Fibroblast of lung (primary cell): Measurements from ENCODE around the gene ATP4A. TPM values are rescaled to one million over a fixed set of nuclear protein-coding genes. Genes with fewer than 3 reads are reported as not detected.

Experiments used
- DNase-seq, 2 donors: peaks; one replicate each; pipeline versions ENCODE4 v3.0.0 to v3.0.0-alpha.2; 2010; ENCODE audit warnings: low read depth in 2 of 2
- H2AFZ ChIP-seq: 2 replicates; pipeline ENCODE4 v1.5.1; 2012; ENCODE audit warnings: low read length, control low read depth, inconsistent platforms
- H3K27ac ChIP-seq: 2 replicates; pipeline ENCODE4 v1.5.1; 2011; ENCODE audit warnings: low read length, control low read depth; ENCODE audit not compliant: insufficient read depth
- H3K27me3 ChIP-seq: 2 replicates; pipeline ENCODE4 v1.5.1; 2011; ENCODE audit warnings: mild to moderate bottlenecking, low read length; ENCODE audit not compliant: control insufficient read depth, insufficient read depth
- H3K36me3 ChIP-seq: 2 replicates; pipeline ENCODE4 v1.5.1; 2011; ENCODE audit warnings: low read length; ENCODE audit not compliant: control insufficient read depth, insufficient read depth
- H3K4me1 ChIP-seq: 2 replicates; pipeline ENCODE4 v1.5.1; 2011; ENCODE audit warnings: low read length; ENCODE audit not compliant: control insufficient read depth, insufficient read depth; ENCODE audit errors: extremely low read depth
- H3K4me2 ChIP-seq: 2 replicates; pipeline ENCODE4 v1.5.1; 2011; ENCODE audit warnings: low read length, control low read depth; ENCODE audit not compliant: insufficient read depth; ENCODE audit errors: extremely low read depth
- H3K4me3 ChIP-seq, 4 experiments: fragments of 200-600 bp in 1 of 4; sonication (generic) in 1 of 4; replicated peaks in 1 of 4; 2 replicates each; pipeline ENCODE4 v1.5.1; 2011 to 2016; ENCODE audit warnings: low read length in 4 of 4, low read depth in 3 of 4, mild to moderate bottlenecking in 3 of 4, control low read depth in 2 of 4, inconsistent platforms in 1 of 4, mixed read lengths in 1 of 4; ENCODE audit not compliant: insufficient read depth in 1 of 4; ENCODE audit errors: control extremely low read depth in 1 of 4
- H3K79me2 ChIP-seq: 2 replicates; pipeline ENCODE4 v1.5.1; 2012; ENCODE audit warnings: mild to moderate bottlenecking, low read length, inconsistent platforms; ENCODE audit not compliant: control insufficient read depth, insufficient read depth
- H3K9ac ChIP-seq: 2 replicates; pipeline ENCODE4 v1.5.1; 2011; ENCODE audit warnings: mild to moderate bottlenecking, low read length, control low read depth; ENCODE audit not compliant: insufficient read depth
- H3K9me3 ChIP-seq: 2 replicates; pipeline ENCODE4 v1.5.1; 2012; ENCODE audit warnings: low read depth, low read length; ENCODE audit not compliant: control insufficient read depth, insufficient read depth
- H4K20me1 ChIP-seq: 2 replicates; pipeline ENCODE4 v1.5.1; 2011; ENCODE audit warnings: low read length; ENCODE audit not compliant: control insufficient read depth, insufficient read depth; ENCODE audit errors: extremely low read depth
- EZH2 ChIP-seq: IDR thresholded peaks from 2 replicates; pipeline ENCODE4 v1.5.1; 2012; ENCODE audit warnings: low read length, control low read depth, mild to moderate bottlenecking; ENCODE audit errors: missing control alignments
- polyA plus RNA-seq, 2 donors: library from polyadenylated mRNA; depleted of rRNA in 1 of 2; stranded (reverse) in 1 of 2; unstranded in 1 of 2; fragments of >200 nt; gene quantifications; 2 replicates each; pipeline ENCODE4 v1.2.1, GENCODE V29; 2011 to 2012; ENCODE audit warnings: missing spikeins in 1 of 2
- total RNA-seq: library from RNA; depleted of rRNA; stranded (reverse); fragments of >200 nt; gene quantifications from 2 replicates; pipeline ENCODE4 v1.2.1, GENCODE V29; 2014
- TF ChIP-seq, protein P1 (sequence below), 2 donors: IDR thresholded peaks in 1 of 2; conservative IDR thresholded peaks in 1 of 2; 1 replicate in 1 of 2; 2 replicates in 1 of 2; pipeline ENCODE4 v1.5.1; 2011 to 2012; ENCODE audit warnings: low read length in 2 of 2, control low read depth in 1 of 2, inconsistent platforms in 1 of 2, low read depth in 1 of 2, mild to moderate bottlenecking in 1 of 2

Gene ATP4A
- total and polyA plus RNA-seq, 2 donors (not counting 1 experiment from before 2014, with no cell fraction given): not detected

DNA sequence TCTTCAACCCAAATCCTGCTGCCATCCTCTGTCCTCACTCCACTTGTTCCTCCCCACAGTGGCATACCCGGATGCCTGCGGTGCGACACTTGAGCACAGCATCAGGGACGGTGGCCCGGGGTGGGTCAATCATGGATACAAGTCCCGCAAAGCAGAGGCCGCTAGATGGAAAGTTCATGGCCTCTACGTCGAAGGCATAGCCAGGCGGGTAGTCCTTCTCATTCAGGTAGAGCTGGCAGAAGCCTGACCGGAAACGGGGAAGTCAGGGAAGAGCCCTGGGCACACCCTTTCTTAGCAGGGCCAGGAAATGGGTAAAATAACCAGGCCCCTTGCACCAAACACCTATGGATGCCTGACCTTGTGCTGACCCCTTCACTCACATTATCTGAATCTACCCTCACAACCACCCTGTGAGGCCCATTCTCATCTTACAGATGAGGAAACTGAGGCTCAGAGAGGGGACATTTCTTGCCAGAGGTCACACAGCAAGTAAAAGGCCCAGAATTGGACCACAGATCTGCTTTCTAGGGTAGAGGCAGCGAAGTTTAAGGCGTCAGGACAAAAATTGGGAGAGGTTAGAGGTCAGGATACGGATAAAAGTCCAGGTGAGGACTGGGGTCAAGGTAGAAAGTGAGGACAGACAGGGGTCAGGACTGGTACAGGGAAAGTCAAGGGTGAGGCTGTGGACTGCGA lies 6.5 kb downstream of the ATP4A start:
- Histone ChIP-seq H3K36me3 (no peaks in the 10 kb centered on the region), H3K27me3 (peaks cover 26% of the 10 kb centered on the region), H3K9ac (no peak overlapping the region), H2AFZ (no peak overlapping the region), H3K9me3 (no peaks in the 10 kb centered on the region), H4K20me1 (no peaks in the 10 kb centered on the region), H3K79me2 (no peaks in the 10 kb centered on the region), H3K4me3 (no peak overlapping the region), H3K4me2 (no peak overlapping the region), H3K27ac (no peak overlapping the region), H3K4me1 (peaks cover 5% of the 10 kb centered on the region)
- TF ChIP-seq, protein P1, sequence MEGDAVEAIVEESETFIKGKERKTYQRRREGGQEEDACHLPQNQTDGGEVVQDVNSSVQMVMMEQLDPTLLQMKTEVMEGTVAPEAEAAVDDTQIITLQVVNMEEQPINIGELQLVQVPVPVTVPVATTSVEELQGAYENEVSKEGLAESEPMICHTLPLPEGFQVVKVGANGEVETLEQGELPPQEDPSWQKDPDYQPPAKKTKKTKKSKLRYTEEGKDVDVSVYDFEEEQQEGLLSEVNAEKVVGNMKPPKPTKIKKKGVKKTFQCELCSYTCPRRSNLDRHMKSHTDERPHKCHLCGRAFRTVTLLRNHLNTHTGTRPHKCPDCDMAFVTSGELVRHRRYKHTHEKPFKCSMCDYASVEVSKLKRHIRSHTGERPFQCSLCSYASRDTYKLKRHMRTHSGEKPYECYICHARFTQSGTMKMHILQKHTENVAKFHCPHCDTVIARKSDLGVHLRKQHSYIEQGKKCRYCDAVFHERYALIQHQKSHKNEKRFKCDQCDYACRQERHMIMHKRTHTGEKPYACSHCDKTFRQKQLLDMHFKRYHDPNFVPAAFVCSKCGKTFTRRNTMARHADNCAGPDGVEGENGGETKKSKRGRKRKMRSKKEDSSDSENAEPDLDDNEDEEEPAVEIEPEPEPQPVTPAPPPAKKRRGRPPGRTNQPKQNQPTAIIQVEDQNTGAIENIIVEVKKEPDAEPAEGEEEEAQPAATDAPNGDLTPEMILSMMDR (conservative IDR thresholded peaks at IDR 0.05 in 1 of 2, IDR thresholded peaks at IDR 0.05 in 1 of 2; ENCODE audit: low read depth in 1 of 2, low read length in 2 of 2): no peak
- no peak for TF ChIP-seq EZH2
- DNase-seq: no peak

DNA sequence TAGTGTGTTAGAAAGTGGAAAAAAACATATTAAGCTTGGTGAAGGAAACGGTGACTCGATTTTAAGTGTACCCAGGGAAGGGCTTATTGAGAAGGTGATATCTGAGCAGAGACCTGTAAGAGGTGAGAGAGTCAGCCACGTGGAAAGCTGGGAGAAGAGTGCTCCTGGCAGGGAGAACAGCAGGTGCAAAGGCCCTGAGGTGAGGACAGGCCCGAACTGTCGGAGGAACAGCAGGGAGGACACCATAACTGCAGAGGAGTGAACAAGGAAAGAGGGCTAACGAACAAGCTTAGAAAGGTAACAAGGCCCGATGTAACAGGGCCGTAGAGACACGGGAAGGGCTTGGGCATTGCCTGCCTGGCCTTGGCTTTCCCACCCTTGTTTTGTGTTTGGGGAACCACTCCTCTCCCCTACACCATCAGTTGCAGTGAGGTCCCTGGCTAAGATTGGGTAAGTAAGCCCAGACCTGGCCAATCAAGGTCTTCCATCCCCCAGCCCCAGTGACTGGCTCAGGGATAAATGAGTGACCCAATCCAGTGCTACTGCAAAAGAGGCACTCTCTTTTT lies 7.3 kb downstream of the ATP4A start:
- Histone ChIP-seq H3K36me3 (no peaks in the 10 kb centered on the region), H3K4me1 (peaks cover 5% of the 10 kb centered on the region), H3K4me3 (no peak overlapping the region), H3K79me2 (no peaks in the 10 kb centered on the region), H4K20me1 (no peaks in the 10 kb centered on the region), H3K27ac (no peak overlapping the region), H3K9ac (no peak overlapping the region), H2AFZ (no peak overlapping the region), H3K9me3 (no peaks in the 10 kb centered on the region), H3K4me2 (no peak overlapping the region), H3K27me3 (peaks cover 26% of the 10 kb centered on the region)
- TF ChIP-seq EZH2: no peak
- TF ChIP-seq, protein P1 (conservative IDR thresholded peaks at IDR 0.05 in 1 of 2, IDR thresholded peaks at IDR 0.05 in 1 of 2; ENCODE audit: low read depth in 1 of 2, low read length in 2 of 2): no peak
- no peak for DNase-seq

DNA sequence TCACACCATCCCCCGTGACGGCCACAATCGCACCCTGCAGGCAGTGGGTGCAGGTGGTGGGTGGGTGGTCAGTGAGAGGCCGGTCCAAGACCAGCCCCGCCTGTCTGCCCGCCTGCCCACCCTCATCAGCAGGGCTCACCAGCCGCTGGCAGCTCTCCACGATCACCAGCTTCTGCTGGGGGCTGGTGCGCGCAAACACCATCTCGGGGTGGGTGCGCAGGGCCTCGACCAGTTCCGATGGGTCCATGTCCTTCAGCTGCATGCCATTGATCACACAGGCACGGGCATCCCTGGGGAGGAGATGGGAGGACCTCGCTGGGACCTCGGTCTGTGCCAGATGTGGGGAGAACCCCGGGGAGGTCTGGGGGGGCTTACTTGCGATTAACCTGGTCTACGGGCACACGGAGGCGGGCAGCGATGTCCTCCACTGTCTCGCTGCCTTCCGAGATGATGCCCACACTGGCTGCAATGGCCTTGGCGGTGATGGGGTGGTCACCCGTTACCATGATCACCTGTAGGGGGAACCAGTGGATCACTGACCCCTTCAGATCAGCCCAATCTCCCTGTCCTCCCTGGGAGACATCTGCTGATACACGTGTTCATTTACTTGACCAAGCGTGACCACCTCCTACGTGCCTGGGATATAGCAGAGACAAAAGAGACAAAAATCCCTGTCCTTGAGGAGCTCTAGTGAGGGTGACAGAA lies 8.0 kb downstream of the ATP4A start:
- Histone ChIP-seq H3K9ac (no peak overlapping the region), H3K4me3 (no peak overlapping the region), H3K36me3 (no peaks in the 10 kb centered on the region), H3K79me2 (no peaks in the 10 kb centered on the region), H3K9me3 (no peaks in the 10 kb centered on the region), H4K20me1 (no peaks in the 10 kb centered on the region), H3K4me1 (peaks cover 5% of the 10 kb centered on the region), H2AFZ (no peak overlapping the region), H3K27me3 (peaks cover 26% of the 10 kb centered on the region), H3K27ac (no peak overlapping the region), H3K4me2 (no peak overlapping the region)
- DNase-seq: peak; percentile 22 to 24
- no peak for TF ChIP-seq EZH2
- TF ChIP-seq, protein P1 (conservative IDR thresholded peaks at IDR 0.05 in 1 of 2, IDR thresholded peaks at IDR 0.05 in 1 of 2; ENCODE audit: low read depth in 1 of 2, low read length in 2 of 2): peak in 1 of 2 donors; percentile 32
